Measurements from ENCODE around the gene SNED1.

The SNED1 gene

DNA sequence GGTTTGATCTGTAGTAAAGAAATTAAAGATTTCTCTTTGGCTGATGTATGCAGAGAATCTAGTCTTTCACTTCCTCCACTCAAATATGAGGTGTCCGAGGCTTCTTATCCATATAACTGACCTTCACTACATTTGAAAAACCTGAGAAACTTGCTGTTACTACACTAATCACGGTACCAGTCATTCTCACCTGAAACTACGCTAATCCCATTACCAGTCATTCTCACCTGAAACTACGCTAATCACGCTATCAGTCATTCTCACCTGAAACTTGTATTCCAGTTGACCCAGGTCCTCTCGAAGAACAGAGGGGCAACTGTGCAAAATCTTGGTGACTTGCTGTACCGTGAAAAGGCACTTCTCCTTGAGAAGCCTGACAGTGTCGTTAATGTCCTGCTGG is 98.6 kb downstream of the SNED1 start:
- H3K27ac ChIP-seq, result peak overlapping the region; percentile 99
- TF ChIP-seq, protein P1, sequence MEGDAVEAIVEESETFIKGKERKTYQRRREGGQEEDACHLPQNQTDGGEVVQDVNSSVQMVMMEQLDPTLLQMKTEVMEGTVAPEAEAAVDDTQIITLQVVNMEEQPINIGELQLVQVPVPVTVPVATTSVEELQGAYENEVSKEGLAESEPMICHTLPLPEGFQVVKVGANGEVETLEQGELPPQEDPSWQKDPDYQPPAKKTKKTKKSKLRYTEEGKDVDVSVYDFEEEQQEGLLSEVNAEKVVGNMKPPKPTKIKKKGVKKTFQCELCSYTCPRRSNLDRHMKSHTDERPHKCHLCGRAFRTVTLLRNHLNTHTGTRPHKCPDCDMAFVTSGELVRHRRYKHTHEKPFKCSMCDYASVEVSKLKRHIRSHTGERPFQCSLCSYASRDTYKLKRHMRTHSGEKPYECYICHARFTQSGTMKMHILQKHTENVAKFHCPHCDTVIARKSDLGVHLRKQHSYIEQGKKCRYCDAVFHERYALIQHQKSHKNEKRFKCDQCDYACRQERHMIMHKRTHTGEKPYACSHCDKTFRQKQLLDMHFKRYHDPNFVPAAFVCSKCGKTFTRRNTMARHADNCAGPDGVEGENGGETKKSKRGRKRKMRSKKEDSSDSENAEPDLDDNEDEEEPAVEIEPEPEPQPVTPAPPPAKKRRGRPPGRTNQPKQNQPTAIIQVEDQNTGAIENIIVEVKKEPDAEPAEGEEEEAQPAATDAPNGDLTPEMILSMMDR (conservative IDR thresholded peaks at IDR 0.05), result no peak

DNA sequence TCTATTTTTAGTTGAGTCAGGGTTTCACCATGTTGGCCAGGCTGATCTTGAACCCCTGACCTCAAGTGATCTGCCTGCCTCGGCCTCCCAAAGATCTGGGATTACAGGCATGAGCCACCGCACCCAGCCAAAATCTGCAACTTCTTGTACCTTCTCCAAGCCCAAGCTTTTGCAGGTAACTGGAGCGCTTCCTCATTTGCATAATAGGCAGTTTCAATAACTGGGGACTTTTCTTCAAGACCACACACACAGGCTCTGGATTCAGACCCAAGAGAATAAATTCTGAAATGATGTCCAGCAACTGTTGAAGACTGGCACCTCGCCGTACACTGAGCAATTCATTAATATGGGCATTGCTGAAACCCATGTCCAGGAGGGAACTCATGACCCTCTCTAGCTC is 100.8 kb downstream of the SNED1 start:
- H3K27ac ChIP-seq, result peak overlapping the region; percentile 99; the same call in 1 of the 2 replicates
- TF ChIP-seq, protein P1 (conservative IDR thresholded peaks at IDR 0.05), result no peak

DNA sequence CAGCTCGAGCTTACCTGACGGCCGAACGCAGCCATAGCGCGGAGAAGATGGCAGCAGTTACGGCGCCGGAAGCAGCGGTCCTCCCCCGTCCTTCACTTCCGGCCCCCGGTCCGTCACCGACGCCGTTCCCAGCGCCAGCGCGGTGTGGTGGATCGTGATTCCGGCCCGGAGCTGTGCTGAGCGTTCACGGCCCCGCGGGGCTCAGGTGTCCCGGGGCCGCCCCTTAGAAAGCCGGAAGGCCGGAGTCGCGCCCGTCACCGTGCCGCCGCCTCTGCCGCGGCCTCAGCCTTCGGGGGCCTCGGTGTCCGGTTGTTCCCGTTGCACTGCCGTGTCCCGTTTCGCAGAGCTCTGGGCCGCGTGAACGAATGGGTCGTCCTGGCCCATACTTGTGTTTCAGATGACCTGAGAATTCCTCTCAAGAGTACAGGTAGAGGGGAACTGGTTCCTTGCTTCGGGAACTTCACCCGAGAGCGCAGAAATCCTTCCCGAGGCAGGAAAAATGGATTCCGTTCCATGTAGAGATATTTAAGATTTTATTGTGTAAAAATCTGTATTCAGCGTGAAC is 103.9 kb downstream of the SNED1 start, which contains the start of gene MTERF4:
TSS of gene MTERF4 (minus strand) at position 49 of the 565 bp plus-strand sequence. CDS start at position 35, 14 bp downstream.
- H3K27ac ChIP-seq, result peak within 1 kb of the TSS; percentile 99
- TF ChIP-seq, protein P1 (conservative IDR thresholded peaks at IDR 0.05), result no peak

DNA sequence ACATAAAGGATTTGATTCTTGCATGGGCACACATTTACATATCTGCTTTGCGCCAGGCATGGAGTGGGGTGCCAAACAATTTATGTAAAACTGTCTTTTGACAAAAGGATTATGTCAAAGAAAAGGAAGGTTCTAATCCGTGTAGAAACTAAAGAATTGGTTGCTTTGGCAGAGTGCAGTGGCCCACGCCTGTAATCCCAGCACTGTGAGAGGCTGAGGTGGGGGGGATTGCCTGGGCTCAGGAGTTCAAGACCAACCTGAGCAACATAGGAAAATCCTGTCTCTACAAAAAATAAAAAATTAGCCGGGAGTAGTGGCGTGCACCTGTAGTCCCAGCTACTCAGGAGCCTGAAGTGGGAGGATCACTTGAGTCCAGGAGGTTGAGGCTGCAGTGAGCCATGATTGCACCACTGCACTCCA is 104.8 kb downstream of the SNED1 start:
- TF ChIP-seq, protein P1 (conservative IDR thresholded peaks at IDR 0.05), result no peak
- H3K27ac ChIP-seq, result peak overlapping the region; percentile 99

DNA sequence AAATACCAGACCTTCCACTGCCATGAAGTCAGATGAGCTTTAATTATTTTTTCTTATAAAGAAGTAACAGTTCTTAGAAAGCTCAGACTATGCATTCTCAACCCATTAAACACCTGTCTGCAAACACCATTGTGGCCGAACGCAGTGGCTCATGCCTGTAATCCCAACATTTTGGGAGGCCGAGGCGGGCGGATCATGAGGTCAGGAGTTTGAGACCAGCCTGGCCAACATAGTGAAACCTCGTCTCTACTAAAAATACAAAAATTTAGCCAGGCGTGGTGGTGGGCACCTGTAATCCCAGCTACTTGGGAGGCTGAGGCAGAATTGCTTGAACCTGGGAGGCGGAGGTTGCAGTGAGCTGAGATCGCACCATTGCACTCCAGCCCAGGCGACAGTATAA is 106.2 kb downstream of the SNED1 start:
- peak overlapping the region; percentile 99; the same call in 1 of the 2 replicates for H3K27ac ChIP-seq

DNA sequence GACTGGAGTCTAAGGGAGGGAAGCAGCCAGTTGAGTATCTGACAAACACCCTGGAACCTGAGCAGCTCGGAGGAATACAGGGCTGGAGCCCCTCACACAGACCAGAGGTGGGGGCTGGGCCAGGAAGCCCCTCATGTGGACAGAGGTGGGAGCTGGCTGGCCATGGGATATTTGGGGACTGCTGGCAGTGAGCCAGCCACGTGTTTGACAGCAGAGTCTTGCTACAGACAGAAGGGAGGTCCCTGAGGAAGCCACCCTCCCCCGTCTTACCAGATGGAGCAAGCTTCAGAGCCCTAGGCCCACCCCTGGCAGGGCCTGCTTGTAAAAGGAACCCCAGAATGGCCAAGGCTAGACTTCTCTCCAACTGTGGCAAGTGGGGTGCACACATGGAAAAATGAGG is 107.2 kb downstream of the SNED1 start:
- TF ChIP-seq, protein P1 (conservative IDR thresholded peaks at IDR 0.05), result no peak
- no peak overlapping the region for H3K27ac ChIP-seq

DNA sequence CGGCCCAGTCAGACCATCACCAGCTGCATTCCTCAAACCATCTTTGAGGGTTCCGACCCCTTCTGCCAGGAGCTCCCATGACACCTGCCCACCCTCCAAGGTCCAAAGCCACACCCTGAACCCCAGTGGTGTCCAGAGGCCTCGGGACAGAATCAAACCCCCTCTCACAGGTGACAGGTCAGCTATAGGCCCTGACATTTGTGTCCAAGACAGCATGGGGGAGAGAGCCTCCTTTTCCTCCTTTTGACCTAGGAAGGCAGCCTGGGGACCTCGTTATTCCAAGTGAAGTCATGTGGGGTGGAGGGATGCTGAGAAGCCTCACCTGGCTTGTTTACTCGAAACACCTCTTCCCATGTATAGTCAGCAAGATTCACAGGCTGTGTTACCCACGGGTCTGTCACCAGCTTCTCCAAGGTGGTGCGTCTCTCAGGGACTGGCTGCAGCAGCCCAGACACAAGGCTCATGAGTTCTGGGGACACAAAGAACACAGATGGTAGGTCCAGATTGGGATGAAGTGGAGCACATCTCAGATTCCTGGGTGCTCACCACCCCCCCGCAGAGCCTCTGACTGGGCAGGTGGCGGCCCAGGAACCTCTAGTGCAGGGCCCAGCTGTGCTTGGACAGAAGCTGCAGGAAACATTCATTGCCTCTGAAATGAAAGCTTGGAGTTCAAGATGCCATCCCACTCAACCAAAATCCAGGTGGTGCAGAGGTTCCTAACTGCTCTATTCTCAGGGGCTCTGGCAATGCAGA is 108.8 kb downstream of the SNED1 start:
- TF ChIP-seq, protein P1 (conservative IDR thresholded peaks at IDR 0.05), result no peak
- no peak overlapping the region for H3K27ac ChIP-seq
